SU-DHL-6 (cell line): ENCODE measurements around the gene SH2D4B.

Source experiments
- H2AFZ ChIP-seq: fragments of 200-600 bp; sonication (generic); 2 replicates; pipeline ENCODE4 v1.6.1; 2014; ENCODE audit warnings: low read depth, mild to moderate bottlenecking, moderate library complexity, mixed read lengths, antibody characterized with exemption, low read length; ENCODE audit not compliant: severe bottlenecking
- H3F3A ChIP-seq: fragments of 200-600 bp; shearing (Covaris generic); 2 replicates; pipeline ENCODE4 v1.6.0; 2016; ENCODE audit warnings: antibody characterized with exemption, mild to moderate bottlenecking; ENCODE audit not compliant: insufficient read depth
- H3K27ac ChIP-seq: fragments of 200-600 bp; sonication (generic); 2 replicates; pipeline ENCODE4 v1.5.1; 2016; ENCODE audit warnings: low read depth, mild to moderate bottlenecking, low read length, moderate library complexity, mixed read lengths
- H3K27me3 ChIP-seq: fragments of 200-600 bp; sonication (generic), shearing (Covaris generic); 2 replicates; pipeline ENCODE4 v1.6.0; 2014; ENCODE audit warnings: mild to moderate bottlenecking, low read length
- H3K36me3 ChIP-seq: fragments of 200-600 bp; sonication (generic); 2 replicates; pipeline ENCODE4 v1.6.1; 2014; ENCODE audit warnings: mild to moderate bottlenecking, low read length, mixed read lengths
- H3K4me2 ChIP-seq: fragments of 300-600, 200-600 bp; shearing (Covaris generic), sonication (generic); 2 replicates; pipeline ENCODE4 v1.6.0; 2014; ENCODE audit warnings: low read length, low read depth, mild to moderate bottlenecking; ENCODE audit not compliant: poor library complexity, severe bottlenecking
- H3K4me3 ChIP-seq: fragments of 200-600 bp; sonication (generic); 2 replicates; pipeline ENCODE4 v1.5.1; 2014; ENCODE audit warnings: antibody characterized with exemption, low read length, mild to moderate bottlenecking, mixed read lengths; ENCODE audit not compliant: insufficient read depth, poor library complexity, severe bottlenecking
- H3K79me2 ChIP-seq: fragments of 200-600 bp; sonication (generic); 2 replicates; pipeline ENCODE4 v1.6.1; 2014; ENCODE audit warnings: mild to moderate bottlenecking, low read length, moderate library complexity; ENCODE audit not compliant: insufficient read depth
- H3K9ac ChIP-seq: fragments of 200-600 bp; sonication (generic); 2 replicates; pipeline ENCODE4 v1.7.0; 2014; ENCODE audit warnings: mild to moderate bottlenecking, low read length
- H3K9me2 ChIP-seq: fragments of 200-600 bp; sonication (generic); replicated peaks from 2 replicates; pipeline ENCODE4 v1.6.1; 2014; ENCODE audit warnings: low read length; ENCODE audit not compliant: insufficient read depth
- H3K9me3 ChIP-seq: fragments of 200-600 bp; sonication (generic); 2 replicates; pipeline ENCODE4 v1.6.1; 2014; ENCODE audit warnings: low read length, mixed read lengths; ENCODE audit not compliant: insufficient read depth
- H4K20me1 ChIP-seq: fragments of 200-600 bp; sonication (generic); 2 replicates; pipeline ENCODE4 v1.6.1; 2014; ENCODE audit warnings: low read depth, mild to moderate bottlenecking, antibody characterized with exemption, low read length, moderate library complexity, mixed read lengths
- CTCF ChIP-seq: fragments of 200-600 bp; sonication (generic); IDR thresholded peaks from one replicate; pipeline ENCODE4 v1.5.1; 2017; ENCODE audit warnings: antibody characterized with exemption, mild to moderate bottlenecking, low read length, moderate library complexity; ENCODE audit not compliant: insufficient read depth, poor library complexity, severe bottlenecking
- EZH2phosphoT487 ChIP-seq: fragments of 200-600 bp; sonication (generic), shearing (Covaris generic); conservative IDR thresholded peaks from 2 replicates; pipeline ENCODE4 v1.6.1; 2018; ENCODE audit warnings: mild to moderate bottlenecking, antibody characterized with exemption, low read length, moderate library complexity, mixed read lengths

Gene SH2D4B

GRCh38 chr10:80512031-80512526 is 25.6 kb upstream of the SH2D4B start:
- H3F3A ChIP-seq: no peaks in the 10 kb centered on the region
- H3K9me2 ChIP-seq: no peaks in the 10 kb centered on the region
- H3K36me3 ChIP-seq: no peaks in the 10 kb centered on the region
- no peak overlapping the region for H3K4me3 ChIP-seq
- TF ChIP-seq CTCF (no peak), EZH2phosphoT487 (no peak)
- no peaks in the 10 kb centered on the region for H3K79me2 ChIP-seq
- no peak overlapping the region for H3K9ac ChIP-seq
- H4K20me1 ChIP-seq: no peaks in the 10 kb centered on the region
- H3K9me3 ChIP-seq: no peaks in the 10 kb centered on the region
- H2AFZ ChIP-seq: no peak overlapping the region
- H3K27me3 ChIP-seq: no peaks in the 10 kb centered on the region
- no peak overlapping the region for H3K4me2 ChIP-seq
- no peak overlapping the region for H3K27ac ChIP-seq

GRCh38 chr10:80513106-80513505 is 24.6 kb upstream of the SH2D4B start:
- Histone ChIP-seq H2AFZ (no peak overlapping the region), H3K27me3 (no peaks in the 10 kb centered on the region), H3K27ac (no peak overlapping the region), H3K9me2 (no peaks in the 10 kb centered on the region), H3K9me3 (no peaks in the 10 kb centered on the region), H3K4me3 (no peak overlapping the region), H3K9ac (no peak overlapping the region), H3F3A (no peaks in the 10 kb centered on the region), H3K79me2 (no peaks in the 10 kb centered on the region), H3K36me3 (no peaks in the 10 kb centered on the region), H3K4me2 (no peak overlapping the region), H4K20me1 (no peaks in the 10 kb centered on the region)
- TF ChIP-seq CTCF: no peak

- Histone ChIP-seq H3K79me2 (no peaks in the 10 kb centered on the region), H3K9ac (no peak overlapping the region), H3F3A (no peaks in the 10 kb centered on the region), H4K20me1 (no peaks in the 10 kb centered on the region), H3K9me2 (no peaks in the 10 kb centered on the region), H3K27me3 (no peaks in the 10 kb centered on the region), H2AFZ (no peak overlapping the region), H3K27ac (no peak overlapping the region), H3K4me3 (no peak overlapping the region), H3K9me3 (no peaks in the 10 kb centered on the region), H3K4me2 (no peak overlapping the region), H3K36me3 (no peaks in the 10 kb centered on the region)
- no peak for TF ChIP-seq CTCF
- no peak for TF ChIP-seq EZH2phosphoT487
These were observed 22.2 kb upstream of the SH2D4B start for GRCh38 chr10:80515511-80515910.
